ENCODE results near the gene NNMT.

Gene NNMT

DNA sequence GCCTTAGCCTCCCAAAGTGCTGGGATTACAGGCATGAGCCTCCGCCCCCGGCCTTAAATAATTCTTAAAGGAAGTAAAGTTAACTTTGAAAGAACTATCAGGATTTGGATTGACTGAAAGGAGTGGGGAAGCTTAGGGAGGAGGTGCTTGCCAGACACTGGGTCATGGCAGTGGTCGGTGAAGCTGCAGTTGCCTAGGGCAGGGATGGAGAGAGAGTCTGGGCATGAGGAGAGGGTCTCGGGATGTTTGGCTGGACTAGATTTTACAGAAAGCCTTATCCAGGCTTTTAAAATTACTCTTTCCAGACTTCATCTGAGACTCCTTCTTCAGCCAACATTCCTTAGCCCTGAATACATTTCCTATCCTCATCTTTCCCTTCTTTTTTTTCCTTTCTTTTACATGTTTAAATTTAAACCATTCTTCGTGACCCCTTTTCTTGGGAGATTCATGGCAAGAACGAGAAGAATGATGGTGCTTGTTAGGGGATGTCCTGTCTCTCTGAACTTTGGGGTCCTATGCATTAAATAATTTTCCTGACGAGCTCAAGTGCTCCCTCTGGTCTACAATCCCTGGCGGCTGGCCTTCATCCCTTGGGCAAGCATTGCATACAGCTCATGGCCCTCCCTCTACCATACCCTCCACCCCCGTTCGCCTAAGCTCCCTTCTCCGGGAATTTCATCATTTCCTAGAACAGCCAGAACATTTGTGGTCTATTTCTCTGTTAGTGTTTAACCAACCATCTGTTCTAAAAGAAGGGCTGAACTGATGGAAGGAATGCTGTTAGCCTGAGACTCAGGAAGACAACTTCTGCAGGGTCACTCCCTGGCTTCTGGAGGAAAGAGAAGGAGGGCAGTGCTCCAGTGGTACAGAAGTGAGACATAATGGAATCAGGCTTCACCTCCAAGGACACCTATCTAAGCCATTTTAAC, at the start of gene NNMT:
NNMT (plus strand) TSS at position 724 of the 929 bp plus-strand sequence; CDS start at position 882, 158 bp downstream.
- DNase-seq (ENCODE audit: low read depth), result no peak

DNA sequence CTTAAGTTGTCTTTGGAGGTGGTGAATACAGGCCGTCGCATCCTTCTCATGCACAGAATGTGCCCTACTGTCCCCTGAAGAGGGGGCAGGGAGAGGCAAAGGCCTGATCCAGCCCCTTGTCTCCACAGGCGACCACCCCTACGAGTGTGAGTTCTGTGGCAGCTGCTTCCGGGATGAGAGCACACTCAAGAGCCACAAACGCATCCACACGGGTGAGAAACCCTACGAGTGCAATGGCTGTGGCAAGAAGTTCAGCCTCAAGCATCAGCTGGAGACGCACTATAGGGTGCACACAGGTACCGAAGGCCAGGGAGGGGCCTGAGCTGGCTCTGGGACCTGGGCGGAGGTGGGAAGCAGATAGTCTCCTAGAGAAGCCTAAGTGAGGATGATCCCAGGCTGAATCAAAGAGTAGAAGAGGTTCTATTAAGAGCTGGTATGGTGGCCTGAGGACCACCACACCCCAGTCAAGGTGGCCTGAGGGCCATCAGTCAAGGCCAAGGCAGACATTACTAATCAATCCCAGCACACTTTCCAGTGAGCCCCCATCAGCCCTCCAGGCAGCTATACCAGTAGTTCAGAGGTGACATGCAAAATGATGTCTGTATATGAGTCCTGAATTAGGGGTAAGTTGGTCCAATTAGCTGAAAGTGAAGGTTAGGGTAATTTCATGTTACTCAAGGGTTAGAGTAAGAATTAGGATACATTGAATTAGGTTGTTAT, 49.0 kb upstream of the NNMT start:
- no peak for DNase-seq (ENCODE audit: low read depth)

DNA sequence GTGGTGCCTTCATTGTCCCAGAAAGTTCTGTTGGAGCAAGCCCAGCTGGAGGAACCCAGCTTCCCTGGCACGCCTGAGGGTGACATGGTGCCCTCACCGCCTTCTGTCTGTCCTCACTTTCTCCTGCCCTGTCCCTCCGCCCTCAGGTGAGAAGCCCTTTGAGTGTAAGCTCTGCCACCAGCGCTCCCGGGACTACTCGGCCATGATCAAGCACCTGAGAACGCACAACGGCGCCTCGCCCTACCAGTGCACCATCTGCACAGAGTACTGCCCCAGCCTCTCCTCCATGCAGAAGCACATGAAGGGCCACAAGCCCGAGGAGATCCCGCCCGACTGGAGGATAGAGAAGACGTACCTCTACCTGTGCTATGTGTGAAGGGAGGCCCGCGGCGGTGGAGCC, 46.0 kb upstream of the NNMT start:
- DNase-seq (ENCODE audit: low read depth), result no peak

DNA sequence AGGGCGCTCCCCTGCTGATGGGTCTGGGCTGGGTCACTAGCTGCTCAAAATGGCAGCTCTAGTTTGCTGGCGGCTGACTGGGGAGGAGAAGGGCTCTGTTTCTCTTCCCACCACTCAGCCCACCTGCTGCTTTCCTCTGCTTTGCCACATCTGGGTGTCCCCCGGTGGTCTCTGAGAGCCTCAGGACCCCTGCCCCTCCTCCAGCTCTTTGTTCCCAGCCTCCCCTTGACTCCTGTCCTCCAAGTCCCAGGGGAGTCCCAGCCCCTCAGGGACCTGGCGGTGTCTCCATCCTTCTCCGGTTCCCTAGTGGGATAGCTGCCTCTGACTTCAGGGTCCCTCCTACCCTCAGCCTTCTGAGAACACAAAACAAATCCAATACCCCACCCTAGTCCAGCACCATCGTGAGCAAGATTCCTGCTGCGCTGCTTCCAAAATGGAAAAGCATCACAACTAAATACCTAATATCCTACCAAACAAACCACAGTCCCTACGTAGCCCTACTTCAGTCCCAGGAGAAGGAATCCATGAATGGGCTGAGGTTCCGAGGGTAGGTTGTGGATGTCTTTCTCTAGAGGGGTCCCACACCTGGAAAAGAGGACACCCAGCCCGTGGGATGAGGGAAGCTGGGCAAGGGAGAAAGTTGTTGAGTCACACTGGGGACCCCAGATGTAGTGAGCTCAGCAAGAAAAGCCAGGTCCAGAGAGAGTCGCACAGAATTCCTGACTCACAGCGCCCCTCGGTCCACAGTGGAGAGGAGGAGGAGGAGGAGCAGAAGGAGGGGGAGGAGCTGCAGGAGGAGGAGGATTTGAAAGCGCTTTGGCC, 45.0 kb upstream of the NNMT start:
- no peak for DNase-seq (ENCODE audit: low read depth)

DNA sequence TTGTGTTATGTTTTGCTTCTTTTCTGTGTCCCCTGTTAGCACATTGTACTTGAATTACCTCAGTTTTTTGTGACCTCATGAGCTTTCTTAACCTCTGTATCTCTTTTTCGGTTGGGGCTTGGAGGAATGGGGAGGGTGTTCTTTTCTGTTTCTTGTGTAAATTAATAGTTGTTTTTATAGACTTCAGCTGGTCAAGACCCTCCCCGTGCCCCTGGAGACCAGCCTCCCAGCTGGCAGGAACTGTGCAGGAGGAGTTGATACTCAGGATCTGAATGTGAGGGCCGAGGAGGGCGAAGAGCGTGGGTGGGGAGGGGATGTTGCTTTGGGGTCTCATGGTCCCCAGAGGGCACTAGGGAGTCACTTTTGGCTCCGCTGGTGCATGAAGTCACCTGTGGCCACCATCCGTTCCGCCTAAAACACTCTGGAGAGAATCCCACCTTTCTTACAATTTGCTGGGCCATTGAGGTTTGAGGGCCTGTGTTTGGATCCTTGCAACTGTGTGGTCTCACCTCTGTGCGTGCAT, 44.3 kb upstream of the NNMT start:
- DNase-seq (ENCODE audit: low read depth), result no peak

DNA sequence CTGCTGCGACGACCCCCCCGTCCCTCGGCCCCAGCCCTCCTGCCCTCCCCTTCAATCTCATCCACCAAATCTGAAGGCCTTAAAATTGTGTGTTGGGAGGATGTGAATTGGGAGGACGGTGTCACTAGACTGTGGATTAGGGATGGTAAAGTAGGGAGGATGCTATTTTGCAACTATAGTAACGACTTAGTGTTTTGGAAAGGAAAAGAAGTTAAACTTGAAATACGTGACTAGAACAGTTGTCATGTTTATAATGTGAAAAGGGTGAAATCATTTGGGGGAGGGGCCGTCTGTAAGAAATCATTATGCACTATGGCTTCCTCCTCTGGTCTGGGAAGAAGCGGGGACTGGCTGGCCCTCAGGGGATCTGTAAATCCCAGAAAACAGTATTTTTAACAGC, 43.4 kb upstream of the NNMT start:
- DNase-seq (ENCODE audit: low read depth), result no peak

DNA sequence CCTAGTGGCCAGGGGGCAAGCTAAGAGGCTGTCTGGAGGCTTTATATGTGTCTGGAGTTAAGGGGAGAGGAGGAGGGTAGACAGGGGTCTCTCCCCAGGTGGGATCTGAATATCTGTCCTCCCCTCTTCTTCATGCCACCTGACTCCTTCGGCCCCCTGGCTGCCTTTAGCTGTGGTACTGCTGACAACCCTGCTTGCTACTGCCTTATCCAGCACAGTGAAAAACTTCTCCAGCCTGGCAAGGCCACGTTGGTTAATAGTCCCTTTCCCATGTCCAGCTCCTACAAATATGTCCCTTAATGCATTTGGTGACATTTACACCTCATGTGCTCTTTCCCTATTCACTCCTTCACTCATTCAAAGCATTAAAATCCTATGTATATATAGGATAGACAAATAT, 42.4 kb upstream of the NNMT start:
- no peak for DNase-seq (ENCODE audit: low read depth)

DNA sequence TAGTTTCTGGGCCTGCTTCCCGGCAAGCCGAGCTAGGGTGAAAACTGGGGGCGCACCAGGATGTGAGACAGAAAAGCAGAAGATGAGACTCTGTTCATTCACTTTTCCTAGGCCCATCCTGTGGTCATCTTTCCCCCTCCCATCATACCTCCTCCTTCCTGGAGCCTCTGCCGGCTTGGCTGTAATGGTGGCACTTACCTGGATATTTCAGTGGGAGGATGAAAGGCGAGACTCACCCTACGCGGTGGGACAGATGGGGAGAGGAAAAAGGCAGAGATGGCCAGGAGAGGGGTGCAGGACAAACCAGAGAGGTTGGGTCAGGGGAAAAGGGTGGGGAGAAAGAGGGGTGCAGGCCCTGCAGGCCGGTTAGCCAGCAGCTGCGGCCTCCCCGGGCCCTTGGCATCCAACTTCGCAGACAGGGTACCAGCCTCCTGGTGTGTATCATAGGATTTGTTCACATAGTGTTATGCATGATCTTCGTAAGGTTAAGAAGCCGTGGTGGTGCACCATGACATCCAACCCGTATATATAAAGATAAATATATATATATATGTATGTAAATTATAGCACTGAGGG, 41.5 kb upstream of the NNMT start:
- DNase-seq (ENCODE audit: low read depth), result no peak

DNA sequence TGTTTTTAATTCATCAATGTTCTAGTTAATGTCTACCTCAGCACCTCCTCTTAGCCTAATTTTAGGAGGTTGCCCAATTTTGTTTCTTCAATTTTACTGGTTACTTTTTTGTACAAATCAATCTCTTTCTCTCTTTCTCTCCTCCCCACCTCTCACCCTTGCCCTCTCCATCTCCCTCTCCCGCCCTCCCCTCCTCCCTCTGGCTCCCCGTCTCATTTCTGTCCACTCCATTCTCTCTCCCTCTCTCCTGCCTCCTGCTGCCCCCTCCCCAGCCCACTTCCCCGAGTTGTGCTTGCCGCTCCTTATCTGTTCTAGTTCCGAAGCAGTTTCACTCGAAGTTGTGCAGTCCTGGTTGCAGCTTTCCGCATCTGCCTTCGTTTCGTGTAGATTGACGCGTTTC, 40.9 kb upstream of the NNMT start:
- no peak for DNase-seq (ENCODE audit: low read depth)

DNA sequence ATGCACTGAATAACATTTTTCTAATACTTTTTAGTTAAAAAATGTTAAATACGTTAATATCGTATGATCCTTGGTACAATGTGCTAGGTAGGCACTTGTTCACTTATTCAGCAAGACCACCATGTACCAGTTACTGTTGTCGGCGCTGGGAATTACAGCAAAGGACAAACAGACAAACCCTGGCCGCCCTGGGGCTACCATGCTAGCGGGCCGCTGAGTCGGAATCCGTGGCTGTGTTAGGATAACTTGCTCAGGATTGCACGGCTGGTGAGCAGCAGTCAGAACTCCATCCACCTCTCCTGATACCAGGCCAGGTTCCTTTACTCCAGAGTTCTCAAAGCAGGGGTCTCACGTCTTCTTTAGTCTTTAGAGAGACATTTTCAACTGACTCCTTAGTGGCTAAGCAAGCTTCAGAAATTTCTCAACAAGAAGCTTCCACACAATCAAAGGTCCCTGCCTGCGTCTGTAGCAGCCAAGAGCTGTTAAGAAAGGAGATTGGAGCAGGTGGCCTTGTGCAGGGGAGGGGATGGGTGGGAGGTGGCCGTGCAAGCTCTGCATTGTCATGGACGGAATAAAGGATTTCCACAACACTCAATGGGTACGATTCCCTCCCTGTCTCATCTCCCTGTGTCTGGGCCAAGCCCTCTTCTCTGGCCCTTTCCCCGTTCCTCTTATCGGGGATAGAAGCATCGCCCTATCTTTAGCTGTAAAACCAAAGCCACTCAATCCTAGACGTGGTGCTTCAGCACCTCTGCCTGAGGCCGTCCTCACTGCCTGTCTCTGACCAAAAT, 39.8 kb upstream of the NNMT start:
- no peak for DNase-seq (ENCODE audit: low read depth)

DNA sequence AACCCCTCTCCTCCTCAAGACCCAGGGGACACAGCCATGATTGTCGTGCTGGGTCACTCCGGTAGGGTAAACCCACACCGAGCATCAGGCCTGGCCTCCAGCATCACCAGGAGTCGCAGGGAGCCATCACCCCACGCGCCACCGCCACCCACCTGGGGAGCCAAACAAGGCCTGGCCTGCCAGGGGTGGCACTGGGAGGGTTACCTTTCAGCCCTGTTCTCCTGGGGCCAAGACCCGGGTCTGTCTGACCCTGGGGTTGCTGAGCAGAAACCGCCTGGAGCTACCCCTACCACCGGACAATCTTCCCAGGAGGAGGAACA, 39.3 kb upstream of the NNMT start:
- DNase-seq (ENCODE audit: low read depth), result no peak

DNA sequence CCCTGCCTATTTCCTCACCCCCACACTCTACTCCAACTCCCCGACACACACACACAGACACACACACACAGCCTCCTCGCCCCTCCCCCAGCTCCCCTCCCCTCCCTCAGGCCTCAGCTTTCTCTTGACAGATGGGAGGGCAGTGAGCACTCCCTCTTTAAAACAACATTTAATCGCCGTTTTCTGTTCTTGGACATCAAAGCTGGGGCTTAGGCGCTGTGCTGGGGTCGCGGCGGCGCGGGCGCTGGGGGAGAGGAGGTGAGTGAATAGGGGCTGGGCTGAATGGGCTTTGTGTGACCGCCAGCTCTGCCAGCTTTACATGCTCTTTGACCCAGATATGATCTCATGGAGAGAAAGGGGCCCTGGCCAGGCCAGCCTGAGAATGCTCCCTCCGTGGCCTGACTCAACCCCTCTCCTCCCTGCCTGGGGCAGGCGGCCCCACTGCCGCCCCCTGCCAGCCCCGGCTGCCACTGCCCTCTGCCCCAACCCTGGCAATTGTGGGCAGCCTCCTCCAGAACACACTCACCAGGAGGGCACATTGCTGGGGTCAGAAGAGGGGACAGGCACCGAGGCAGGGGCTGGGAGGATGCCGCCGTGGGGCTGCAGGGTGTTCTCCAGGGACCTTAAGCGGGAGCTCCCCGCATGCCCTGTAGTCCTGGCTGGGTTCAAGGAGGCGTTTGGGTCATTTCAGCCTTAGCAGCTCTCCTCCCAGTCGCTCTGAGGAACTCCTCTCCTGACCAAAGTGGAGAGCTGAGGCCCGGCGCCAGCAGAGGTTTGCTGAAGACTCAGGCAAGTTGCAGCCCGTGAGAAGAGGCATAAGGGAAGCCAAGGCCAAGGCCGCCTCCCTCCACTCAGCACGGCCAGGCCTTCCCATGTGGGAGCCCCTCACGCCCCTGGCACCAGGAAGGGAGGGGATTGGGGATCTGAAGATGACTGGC, 38.3 kb upstream of the NNMT start:
- peak; percentile 26 for DNase-seq (ENCODE audit: low read depth)

DNA sequence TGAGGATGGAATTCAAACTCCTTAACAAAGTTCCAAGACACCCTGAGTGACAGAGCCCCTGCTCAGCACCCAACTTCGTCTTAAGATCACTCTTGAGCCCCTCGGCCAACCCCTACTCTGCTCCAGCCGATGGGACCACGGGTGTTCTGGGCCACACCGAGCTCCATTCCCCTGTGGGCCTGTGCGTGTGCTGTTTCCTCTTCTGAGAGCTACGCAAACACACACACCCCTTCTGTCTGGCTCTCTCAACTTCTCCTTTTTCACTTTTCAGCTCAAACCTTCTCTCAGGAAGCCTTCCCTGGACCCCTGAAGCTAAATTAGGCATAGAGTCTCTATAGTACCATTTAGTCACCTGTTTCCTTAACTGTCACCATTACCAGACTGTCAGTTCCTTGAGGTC, 37.5 kb upstream of the NNMT start:
- DNase-seq (ENCODE audit: low read depth), result no peak

DNA sequence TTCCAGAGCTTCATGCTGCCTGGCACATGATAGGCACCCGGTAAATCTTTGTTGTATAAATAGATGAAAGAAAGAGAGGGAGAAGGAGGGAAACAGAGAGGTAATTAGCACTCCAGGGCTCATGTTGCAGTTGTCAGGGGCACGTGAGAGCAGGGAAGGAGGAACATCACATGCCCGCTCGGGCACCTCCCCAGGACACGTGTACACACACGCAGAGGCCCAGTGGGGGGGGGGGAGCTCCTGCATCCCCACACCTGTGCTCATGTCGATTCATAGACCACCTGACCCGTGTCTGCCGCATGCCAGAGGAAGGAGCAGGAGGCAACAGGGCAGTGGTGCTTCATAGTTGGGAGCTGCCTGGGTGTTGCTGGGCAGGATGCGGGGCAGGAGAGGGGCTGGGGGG, 37.1 kb upstream of the NNMT start:
- no peak for DNase-seq (ENCODE audit: low read depth)

DNA sequence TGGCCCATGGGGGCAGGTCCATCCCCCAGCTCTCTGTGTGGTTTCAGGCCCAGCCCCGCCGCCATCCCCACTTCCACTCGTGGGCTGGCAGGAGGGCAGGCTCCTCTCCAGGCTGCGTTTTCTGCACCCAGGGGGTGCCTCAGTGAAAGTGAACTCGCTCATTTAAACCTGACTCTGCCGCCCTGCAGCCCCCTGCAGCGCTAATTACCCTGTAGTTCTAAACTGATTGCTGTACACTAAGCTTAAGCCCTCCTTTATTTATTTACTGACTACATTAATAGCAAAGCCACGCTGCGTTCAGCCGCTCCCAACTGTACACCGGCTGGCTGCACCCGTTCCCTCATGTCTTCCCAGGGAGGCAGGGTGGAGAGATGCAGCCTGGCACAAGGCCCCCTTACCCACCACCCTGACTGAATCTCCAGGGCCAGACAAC, 36.6 kb upstream of the NNMT start:
- DNase-seq (ENCODE audit: low read depth), result no peak

DNA sequence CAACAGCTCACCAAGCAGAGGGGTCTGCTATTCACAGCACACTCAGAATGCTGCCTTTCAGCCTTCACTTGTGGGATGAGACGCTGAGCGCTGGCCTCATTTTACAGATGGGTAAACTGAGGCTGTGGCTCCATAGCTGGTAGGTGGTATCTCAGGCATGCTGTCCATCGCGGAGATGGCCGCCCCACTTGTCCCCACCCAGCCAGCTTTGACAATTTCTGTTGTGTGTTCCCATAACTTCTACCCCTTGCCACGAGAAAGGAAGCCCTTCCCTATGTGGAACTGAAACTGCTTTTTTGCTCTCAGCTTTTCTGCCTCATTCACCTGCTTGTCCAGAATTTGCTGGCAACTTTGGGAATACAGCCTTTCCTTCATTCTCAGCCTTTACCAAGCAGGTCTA, 36.1 kb upstream of the NNMT start:
- DNase-seq (ENCODE audit: low read depth), result no peak

DNA sequence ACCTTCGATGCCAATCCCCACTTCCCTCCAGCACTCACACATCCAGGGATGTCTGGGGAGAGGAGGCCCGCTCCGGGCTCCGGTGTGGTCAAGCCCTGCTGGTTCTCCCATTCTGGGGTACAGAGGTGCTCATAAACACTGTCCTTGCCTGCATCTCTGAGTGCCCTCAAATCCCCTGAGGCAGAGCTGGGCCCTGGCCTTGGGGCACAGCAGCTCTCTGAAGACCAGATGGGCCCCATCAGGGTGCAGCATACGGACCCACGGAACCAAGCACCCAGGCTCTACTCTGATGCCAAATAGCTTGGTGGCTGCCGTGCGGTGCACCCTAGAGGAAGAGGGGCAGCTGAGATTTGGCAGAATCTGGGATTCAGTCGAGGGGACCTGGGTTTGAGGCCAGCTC, 35.7 kb upstream of the NNMT start:
- no peak for DNase-seq (ENCODE audit: low read depth)

DNA sequence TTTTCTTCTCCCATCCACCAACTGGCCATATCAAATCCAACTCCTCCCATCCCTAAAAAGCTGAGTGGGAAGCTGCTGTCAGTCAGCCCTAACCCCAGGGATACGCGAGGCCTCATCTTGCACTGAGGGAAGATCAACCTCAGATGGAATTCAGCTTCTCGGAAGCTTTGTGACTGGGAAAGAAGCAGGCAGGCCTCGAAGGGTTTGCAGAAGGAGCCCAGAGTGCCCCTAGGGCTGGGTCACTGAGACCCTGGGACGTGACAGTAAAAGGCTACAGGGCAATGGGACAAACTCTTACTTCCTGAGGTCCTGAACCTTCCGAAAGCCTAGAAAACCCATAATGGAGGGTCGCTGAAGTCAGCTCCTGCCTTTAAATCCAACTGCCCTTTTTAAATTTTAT, 34.4 kb upstream of the NNMT start:
- no peak for DNase-seq (ENCODE audit: low read depth)

DNA sequence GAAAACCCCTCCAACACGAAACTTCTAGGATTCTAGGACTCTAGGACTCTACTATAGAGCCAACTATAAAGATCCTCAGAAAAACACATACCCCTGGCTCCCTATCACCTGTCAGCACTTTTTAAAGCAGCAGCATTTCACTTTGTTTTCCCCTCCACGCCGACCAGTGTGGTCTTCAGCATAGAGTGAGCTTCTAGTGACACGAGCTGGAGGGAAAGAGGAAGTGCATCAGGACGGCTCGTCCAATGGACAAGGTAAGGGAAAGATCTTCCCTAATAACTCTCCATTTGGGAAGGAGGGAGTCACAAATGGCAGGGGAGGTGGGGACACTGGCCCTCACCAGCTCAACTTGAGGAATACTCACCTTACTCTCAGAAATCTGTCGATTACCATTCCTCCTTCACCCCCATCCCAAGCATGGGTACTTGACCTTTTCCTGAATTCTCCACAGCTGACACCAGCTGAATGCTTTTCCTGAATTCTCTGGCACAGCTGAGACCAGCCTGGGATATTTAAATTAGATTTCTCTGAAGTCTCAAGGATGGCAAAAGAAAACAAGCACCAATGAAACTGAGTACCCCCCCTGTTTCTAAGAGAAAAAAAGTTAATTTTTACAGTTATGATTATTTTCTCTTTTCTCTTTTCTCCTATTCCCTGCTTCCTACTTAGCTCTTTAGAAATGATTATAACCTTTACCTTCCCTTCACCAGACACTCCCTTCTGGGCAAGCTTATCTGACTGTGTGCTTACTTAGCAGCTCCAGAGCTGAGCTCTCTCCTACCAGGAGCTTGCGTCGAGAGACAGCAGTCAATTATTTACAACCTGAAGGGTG, 33.3 kb upstream of the NNMT start:
- DNase-seq (ENCODE audit: low read depth), result no peak
